CD14-positive monocyte (primary cell): ENCODE data around the gene EIPR1. TPM values are rescaled to one million over a fixed set of nuclear protein-coding genes. Genes with fewer than 3 reads are reported as not detected.

Source experiments
- DNase-seq, 3 donors: peaks; one replicate each; pipeline ENCODE4 v3.0.0-alpha.2; 2011 to 2022
- H2AFZ ChIP-seq: 2 replicates; pipeline ENCODE4 v1.6.0; 2012; ENCODE audit warnings: mild to moderate bottlenecking, low read depth, low read length, inconsistent platforms; ENCODE audit not compliant: insufficient read depth, poor library complexity, severe bottlenecking
- H3K27ac ChIP-seq, 2 donors: 1 replicate in 1 of 2; 2 replicates in 1 of 2; pipeline ENCODE4 v1.5.1; 2012 to 2013; ENCODE audit warnings: low read length in 2 of 2, control low read depth in 1 of 2, inconsistent platforms in 1 of 2, low read depth in 1 of 2, mild to moderate bottlenecking in 1 of 2
- H3K27me3 ChIP-seq, 2 donors: one replicate each; pipeline versions ENCODE4 v1.6.0 to v1.6.1; 2011 to 2013; ENCODE audit warnings: low read length in 2 of 2; ENCODE audit not compliant: control insufficient read depth in 2 of 2, insufficient read depth in 2 of 2
- H3K36me3 ChIP-seq, 2 donors: replicated peaks in 1 of 2; 1 replicate in 1 of 2; 2 replicates in 1 of 2; pipeline versions ENCODE4 v1.5.1 to v1.6.1; 2012 to 2013; ENCODE audit warnings: low read length in 2 of 2, control low read depth in 1 of 2, inconsistent platforms in 1 of 2, mild to moderate bottlenecking in 1 of 2; ENCODE audit not compliant: insufficient read depth in 2 of 2, control insufficient read depth in 1 of 2
- H3K4me1 ChIP-seq, 2 donors: 1 replicate in 1 of 2; 2 replicates in 1 of 2; pipeline versions ENCODE4 v1.5.1 to v1.6.1; 2012 to 2013; ENCODE audit warnings: low read length in 2 of 2, control low read depth in 1 of 2, inconsistent platforms in 1 of 2, mild to moderate bottlenecking in 1 of 2, moderate library complexity in 1 of 2; ENCODE audit not compliant: insufficient read depth in 2 of 2, control insufficient read depth in 1 of 2
- H3K4me2 ChIP-seq: replicated peaks from 2 replicates; pipeline ENCODE3; 2012; ENCODE audit warnings: low read length, moderate library complexity, mild to moderate bottlenecking; ENCODE audit not compliant: poor library complexity, severe bottlenecking; ENCODE audit errors: extremely low read depth
- H3K4me3 ChIP-seq, 3 experiments: fragments of 200-600 bp in 1 of 3; sonication (generic) in 1 of 3; replicated peaks in 1 of 3; 1 replicate in 2 of 3; 2 replicates in 1 of 3; pipeline ENCODE4 v1.5.1; 2011 to 2013; ENCODE audit warnings: low read length in 3 of 3, mild to moderate bottlenecking in 3 of 3, control low read depth in 2 of 3, low read depth in 2 of 3, inconsistent platforms in 1 of 3, moderate library complexity in 1 of 3
- H3K79me2 ChIP-seq: 2 replicates; pipeline ENCODE4 v1.6.0; 2012; ENCODE audit warnings: mild to moderate bottlenecking, control low read depth, inconsistent platforms, low read length, moderate library complexity; ENCODE audit not compliant: insufficient read depth
- H3K9ac ChIP-seq: 2 replicates; pipeline ENCODE4 v1.6.0; 2017; ENCODE audit warnings: low read length, mild to moderate bottlenecking; ENCODE audit not compliant: insufficient read depth, poor library complexity, severe bottlenecking
- H3K9me3 ChIP-seq, 2 donors: replicated peaks in 1 of 2; 1 replicate in 1 of 2; 2 replicates in 1 of 2; pipeline versions ENCODE4 v1.5.1 to v1.6.1; 2012 to 2013; ENCODE audit warnings: low read length in 2 of 2, control low read depth in 1 of 2; ENCODE audit not compliant: control insufficient read depth in 1 of 2, insufficient read depth in 1 of 2
- H4K20me1 ChIP-seq: 2 replicates; pipeline ENCODE4 v1.6.0; 2012; ENCODE audit warnings: mild to moderate bottlenecking, low read length, control low read depth, moderate library complexity; ENCODE audit not compliant: insufficient read depth
- H3K27ac Mint-ChIP-seq, 7 donors: one replicate each; pipeline ENCODE4 v1.8.0; 2020; ENCODE audit warnings: mild to moderate bottlenecking in 7 of 7, mixed read lengths in 7 of 7, moderate library complexity in 6 of 7, inconsistent platforms in 2 of 7
- H3K27me3 Mint-ChIP-seq, 3 donors: one replicate each; pipeline ENCODE4 v1.8.0; 2021 to 2022; ENCODE audit warnings: low read depth in 3 of 3, mild to moderate bottlenecking in 3 of 3, mixed read lengths in 3 of 3, moderate library complexity in 3 of 3, inconsistent platforms in 1 of 3
- H3K36me3 Mint-ChIP-seq, 2 donors: one replicate each; pipeline ENCODE4 v1.8.0; 2020; ENCODE audit warnings: mixed read lengths in 2 of 2, inconsistent platforms in 1 of 2, mild to moderate bottlenecking in 1 of 2
- H3K4me1 Mint-ChIP-seq: one replicate; pipeline ENCODE4 v1.8.0; 2020; ENCODE audit warnings: mild to moderate bottlenecking, mixed read lengths
- H3K4me3 Mint-ChIP-seq, 2 donors: one replicate each; pipeline ENCODE4 v1.8.0; 2020; ENCODE audit warnings: mild to moderate bottlenecking in 2 of 2, mixed read lengths in 2 of 2, moderate library complexity in 1 of 2
- H3K9me3 Mint-ChIP-seq, 7 donors: one replicate each; pipeline ENCODE4 v1.8.0; 2020 to 2022; ENCODE audit warnings: mixed read lengths in 7 of 7, mild to moderate bottlenecking in 6 of 7, moderate library complexity in 6 of 7, inconsistent platforms in 2 of 7
- WGBS: methylation state at CpG from one replicate; pipeline ENCODE4 v1.1.5; 2013; ENCODE audit warnings: missing lambda C conversion rate; ENCODE audit not compliant: insufficient coverage; 5-methylcytosine and 5-hydroxymethylcytosine counted together
- intact Hi-C, 2 donors: fragments of 100-400 bp; cut with micrococcal nuclease; formaldehyde crosslinking; loops; one replicate each; pipeline versions ENCODE4 v1.15.0 to v1.15.1; 2023
- polyA plus RNA-seq, 3 donors: library from polyadenylated mRNA; depleted of rRNA in 1 of 3; unstranded in 2 of 3; stranded (reverse) in 1 of 3; fragments of 300-500 nt in 2 of 3; fragments of >200 nt in 1 of 3; fragmentation: Illumina TruSeq in 2 of 3; gene quantifications; 1 replicate in 2 of 3; 2 replicates in 1 of 3; pipeline ENCODE4 v1.2.3, GENCODE V29; 2012 to 2021
- TF ChIP-seq, protein P1 (sequence below): fragments of 200-600 bp; IDR thresholded peaks from one replicate; pipeline ENCODE4 v1.8.0; 2022; ENCODE audit warnings: antibody characterized with exemption, mild to moderate bottlenecking

Gene EIPR1
- polyA plus RNA-seq, 3 donors = 19.0 to 22.4 (median 20.8) TPM

DNA sequence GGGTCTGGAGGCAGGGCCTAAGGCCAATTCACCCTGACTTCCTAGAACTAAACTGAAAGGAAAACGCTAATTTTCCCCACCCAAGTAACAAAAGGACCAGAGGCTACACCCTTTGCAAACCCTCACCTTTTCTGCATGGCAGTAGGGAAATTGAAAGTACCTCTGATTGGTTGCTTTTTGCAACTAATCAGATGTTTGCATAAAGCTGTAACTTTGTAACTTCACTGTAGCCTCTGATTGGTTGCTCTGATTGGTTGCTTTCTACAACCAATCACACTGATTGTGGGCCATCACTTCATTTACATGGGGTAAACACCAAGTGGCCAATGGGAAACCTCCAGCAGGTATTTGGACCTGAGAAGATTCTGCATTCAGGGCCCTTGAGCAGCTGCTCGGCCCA, 20.8 kb downstream of the EIPR1 start:
- Histone ChIP-seq H3K27ac (peak overlapping the region; percentile 7 to 73), H3K9me3 (peaks cover 8 to 11% of the 10 kb centered on the region in 2 donors), H3K36me3 (peaks cover 18 to 28% of the 10 kb centered on the region in 2 donors), H3K4me3 (peak overlapping the region in 1 of 3 experiments; percentile 22), H3K79me2 (peaks cover 25% of the 10 kb centered on the region), H2AFZ (peak overlapping the region; percentile 53), H4K20me1 (no peaks in the 10 kb centered on the region), H3K27me3 (no peaks in the 10 kb centered on the region), H3K4me2 (peak overlapping the region; percentile 14), H3K9ac (no peak overlapping the region), H3K4me1 (peaks cover 15% of the 10 kb centered on the region in 2 donors)
- no peak for DNase-seq
- Mint-ChIP-seq H3K27me3 (peaks cover 0 to 2% (median 0%) of the 10 kb centered on the region in 3 donors), H3K27ac (peak overlapping the region in 4 of 7 donors; percentile 61 to 83 (median 78)), H3K4me3 (no peak overlapping the region), H3K4me1 (peaks cover 24% of the 10 kb centered on the region), H3K36me3 (peaks cover 18 to 36% of the 10 kb centered on the region in 2 donors), H3K9me3 (peaks cover 5 to 13% (median 8%) of the 10 kb centered on the region in 7 donors)
- TF ChIP-seq, protein P1, sequence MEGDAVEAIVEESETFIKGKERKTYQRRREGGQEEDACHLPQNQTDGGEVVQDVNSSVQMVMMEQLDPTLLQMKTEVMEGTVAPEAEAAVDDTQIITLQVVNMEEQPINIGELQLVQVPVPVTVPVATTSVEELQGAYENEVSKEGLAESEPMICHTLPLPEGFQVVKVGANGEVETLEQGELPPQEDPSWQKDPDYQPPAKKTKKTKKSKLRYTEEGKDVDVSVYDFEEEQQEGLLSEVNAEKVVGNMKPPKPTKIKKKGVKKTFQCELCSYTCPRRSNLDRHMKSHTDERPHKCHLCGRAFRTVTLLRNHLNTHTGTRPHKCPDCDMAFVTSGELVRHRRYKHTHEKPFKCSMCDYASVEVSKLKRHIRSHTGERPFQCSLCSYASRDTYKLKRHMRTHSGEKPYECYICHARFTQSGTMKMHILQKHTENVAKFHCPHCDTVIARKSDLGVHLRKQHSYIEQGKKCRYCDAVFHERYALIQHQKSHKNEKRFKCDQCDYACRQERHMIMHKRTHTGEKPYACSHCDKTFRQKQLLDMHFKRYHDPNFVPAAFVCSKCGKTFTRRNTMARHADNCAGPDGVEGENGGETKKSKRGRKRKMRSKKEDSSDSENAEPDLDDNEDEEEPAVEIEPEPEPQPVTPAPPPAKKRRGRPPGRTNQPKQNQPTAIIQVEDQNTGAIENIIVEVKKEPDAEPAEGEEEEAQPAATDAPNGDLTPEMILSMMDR = no peak
- intact Hi-C loops = no loop called here
- WGBS = no CpG with 5 or more reads among the region's 2 CpGs

DNA sequence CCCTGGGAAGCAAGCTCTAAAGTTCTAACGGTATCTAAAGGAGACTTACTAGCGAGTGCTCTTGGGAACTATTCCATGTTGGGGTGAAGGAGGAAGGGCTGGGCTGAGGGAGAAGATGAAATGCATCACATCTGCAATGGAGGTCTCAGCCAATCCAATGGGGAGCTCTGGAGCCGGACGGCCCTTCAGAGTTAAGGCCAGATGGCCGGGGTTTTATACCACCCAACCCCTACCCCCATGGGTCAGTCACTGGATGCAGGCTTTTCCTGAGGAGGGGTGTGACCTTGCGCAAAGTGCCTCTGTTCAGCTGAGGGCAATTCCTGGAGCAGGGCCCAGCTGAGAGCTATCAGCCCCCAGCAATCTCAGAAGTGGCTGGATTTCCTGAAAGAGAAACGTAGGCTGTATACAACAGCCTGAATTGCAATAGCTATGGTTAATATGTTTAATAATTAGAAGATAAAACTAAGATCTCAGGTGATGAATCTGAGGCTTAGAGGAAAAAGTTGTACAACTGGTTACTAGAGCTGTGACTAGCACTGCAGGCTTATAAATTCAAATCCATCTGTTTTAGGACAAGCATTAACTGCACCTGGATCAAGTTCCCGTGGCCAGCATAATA, 21.6 kb downstream of the EIPR1 start:
- H3K27me3 Mint-ChIP-seq = peaks cover 0 to 2% (median 0%) of the 10 kb centered on the region in 3 donors
- peak overlapping the region in 2 of 7 donors; percentile 61 to 78 for H3K27ac Mint-ChIP-seq
- H3K4me1 Mint-ChIP-seq = peaks cover 21% of the 10 kb centered on the region
- H3K4me3 Mint-ChIP-seq = no peak overlapping the region
- H3K9me3 Mint-ChIP-seq = peaks cover 6 to 16% (median 13%) of the 10 kb centered on the region in 7 donors
- Histone ChIP-seq H3K4me3 (no peak overlapping the region), H3K4me1 (peaks cover 15% of the 10 kb centered on the region in 2 donors), H2AFZ (no peak overlapping the region), H3K9me3 (peaks cover 11 to 13% of the 10 kb centered on the region in 2 donors), H3K27ac (peak overlapping the region in 1 of 2 donors; percentile 73), H3K27me3 (no peaks in the 10 kb centered on the region), H3K79me2 (peaks cover 25% of the 10 kb centered on the region), H3K36me3 (peaks cover 18 to 35% of the 10 kb centered on the region in 2 donors), H3K4me2 (no peak overlapping the region), H3K9ac (no peak overlapping the region), H4K20me1 (no peaks in the 10 kb centered on the region)
- intact Hi-C loops = no loop called here
- TF ChIP-seq, protein P1 = no peak
- WGBS = 93% methylated on average over 3 of the region's 8 CpGs
- H3K36me3 Mint-ChIP-seq = peaks cover 23 to 44% of the 10 kb centered on the region in 2 donors
- no peak for DNase-seq
